NCI-H1105 (cell line): Measurements from ENCODE around the gene FBXL14.
A peak's percentile ranks its signal among the peaks of the same experiment; 100 is the strongest.

ENCODE experiments used
- DNase-seq: peaks from one replicate; lab custom pipeline; 2025; lab: John Stamatoyannopoulos, UW

The FBXL14 gene

GRCh38 chr12:1533602-1534304 is 60.6 kb downstream of the FBXL14 start:
- DNase-seq, result no peak

GRCh38 chr12:1533205-1533601 is 61.2 kb downstream of the FBXL14 start:
- no peak for DNase-seq

- DNase-seq, result no peak
Observed at GRCh38 chr12:1532375-1533165, 61.8 kb downstream of the FBXL14 start.

- no peak for DNase-seq
Observed at GRCh38 chr12:1531654-1532374, 62.6 kb downstream of the FBXL14 start.

GRCh38 chr12:1531153-1531653 is 63.2 kb downstream of the FBXL14 start:
- DNase-seq, result no peak

GRCh38 chr12:1530592-1531152 is 63.7 kb downstream of the FBXL14 start:
- DNase-seq, result no peak

GRCh38 chr12:1529862-1530591 is 64.4 kb downstream of the FBXL14 start:
- no peak for DNase-seq

- DNase-seq, result no peak
Observed at GRCh38 chr12:1529228-1529861, 65.0 kb downstream of the FBXL14 start.

GRCh38 chr12:1528791-1529190 is 65.6 kb downstream of the FBXL14 start:
- no peak for DNase-seq

GRCh38 chr12:1527789-1528188 is 66.6 kb downstream of the FBXL14 start:
- no peak for DNase-seq

GRCh38 chr12:1525858-1526257 is 68.5 kb downstream of the FBXL14 start:
- no peak for DNase-seq

GRCh38 chr12:1523558-1524050 is 70.8 kb downstream of the FBXL14 start:
- no peak for DNase-seq

- DNase-seq, result no peak
Observed at GRCh38 chr12:1523046-1523445, 71.3 kb downstream of the FBXL14 start.

GRCh38 chr12:1519642-1520041 is 74.7 kb downstream of the FBXL14 start:
- no peak for DNase-seq

GRCh38 chr12:1518591-1519516 is 75.5 kb downstream of the FBXL14 start:
- peak; percentile 39 for DNase-seq

GRCh38 chr12:1517734-1518525 is 76.5 kb downstream of the FBXL14 start:
- no peak for DNase-seq

GRCh38 chr12:1517007-1517406 is 77.4 kb downstream of the FBXL14 start:
- no peak for DNase-seq
